IPS DF 6.9 (cell line): ENCODE results near the gene ANKRD44.
"Not testable (repeated sequence)": the region's sequence is repeated elsewhere in the genome, so short reads cannot be mapped to it uniquely, and the experiment has no call there.

Source experiments
- DNase-seq: peaks from one replicate; pipeline ENCODE4 v3.0.0-alpha.2; 2013; ENCODE audit warnings: low read depth, low spot score
- H3K27ac ChIP-seq: one replicate; pipeline ENCODE4 v1.5.1; 2013; ENCODE audit warnings: low read length, control low read depth
- H3K27me3 ChIP-seq: 2 replicates; pipeline ENCODE4 v1.6.1; 2013; ENCODE audit warnings: mild to moderate bottlenecking, low read length; ENCODE audit not compliant: control insufficient read depth, insufficient read depth
- H3K36me3 ChIP-seq: 2 replicates; pipeline ENCODE4 v1.6.1; 2013; ENCODE audit warnings: low read length; ENCODE audit not compliant: control insufficient read depth, insufficient read depth
- H3K4me1 ChIP-seq: 2 replicates; pipeline ENCODE4 v1.6.1; 2013; ENCODE audit warnings: low read length; ENCODE audit not compliant: control insufficient read depth, insufficient read depth
- H3K4me3 ChIP-seq: 2 replicates; pipeline ENCODE4 v1.5.1; 2013; ENCODE audit warnings: mild to moderate bottlenecking, low read length
- H3K9me3 ChIP-seq: 2 replicates; pipeline ENCODE4 v1.6.1; 2013; ENCODE audit warnings: low read length, inconsistent platforms; ENCODE audit not compliant: control insufficient read depth, insufficient read depth
- WGBS: extraction: QIAGEN DNeasy Blood & Tissue Kit; methylation state at CpG from one replicate; pipeline ENCODE4 v1.1.7; 2013; ENCODE audit warnings: mixed read lengths, missing lambda C conversion rate; ENCODE audit not compliant: insufficient read length, insufficient coverage; 5-methylcytosine and 5-hydroxymethylcytosine counted together

The ANKRD44 gene

GRCh38 chr2:197293252-197294007 lies 17.1 kb downstream of the ANKRD44 start:
- no peak overlapping the region for H3K27ac ChIP-seq
- H3K4me3 ChIP-seq = no peak overlapping the region
- no CpG with 5 or more reads among the region's 5 CpGs for WGBS

GRCh38 chr2:197292619-197293018 lies 18.0 kb downstream of the ANKRD44 start:
- no CpG with 5 or more reads among the region's 2 CpGs for whole genome bisulfite sequencing
- H3K27ac ChIP-seq = no peak overlapping the region
- H3K4me3 ChIP-seq = no peak overlapping the region
- H3K9me3 ChIP-seq = no peaks in the 10 kb centered on the region
- no peaks in the 10 kb centered on the region for H3K4me1 ChIP-seq
- DNase-seq = no peak
- H3K36me3 ChIP-seq = no peaks in the 10 kb centered on the region
- H3K27me3 ChIP-seq = no peaks in the 10 kb centered on the region

More at GRCh38 chr2:197293252-197294007, 17.1 kb downstream of the ANKRD44 start:
- no peaks in the 10 kb centered on the region for H3K27me3 ChIP-seq
- H3K4me1 ChIP-seq = no peaks in the 10 kb centered on the region
- no peaks in the 10 kb centered on the region for H3K9me3 ChIP-seq
- no peaks in the 10 kb centered on the region for H3K36me3 ChIP-seq
- no peak for DNase-seq

- no CpG with 5 or more reads among the region's 7 CpGs for WGBS
- H3K36me3 ChIP-seq, H3K4me1 ChIP-seq, H3K9me3 ChIP-seq, H3K27me3 ChIP-seq, H3K4me3 ChIP-seq, DNase-seq, H3K27ac ChIP-seq: not testable (repeated sequence)
Measured at GRCh38 chr2:197287596-197287932, 23.0 kb downstream of the ANKRD44 start.

GRCh38 chr2:197286805-197287595 lies 23.6 kb downstream of the ANKRD44 start:
- Histone ChIP-seq H3K36me3 (no peaks in the 10 kb centered on the region), H3K4me3 (no peak overlapping the region), H3K27ac (no peak overlapping the region), H3K4me1 (no peaks in the 10 kb centered on the region), H3K27me3 (no peaks in the 10 kb centered on the region), H3K9me3 (no peaks in the 10 kb centered on the region)
- DNase-seq = no peak
- no CpG with 5 or more reads among the region's 8 CpGs for WGBS

- no peaks in the 10 kb centered on the region for H3K9me3 ChIP-seq
- no peak overlapping the region for H3K27ac ChIP-seq
- WGBS = no CpG with 5 or more reads among the region's 3 CpGs
- no peaks in the 10 kb centered on the region for H3K4me1 ChIP-seq
- no peaks in the 10 kb centered on the region for H3K36me3 ChIP-seq
- H3K4me3 ChIP-seq = no peak overlapping the region
- no peaks in the 10 kb centered on the region for H3K27me3 ChIP-seq
- no peak for DNase-seq
Measured at GRCh38 chr2:197285361-197285760, 25.2 kb downstream of the ANKRD44 start.

- DNase-seq = no peak
- Histone ChIP-seq H3K9me3 (no peaks in the 10 kb centered on the region), H3K4me3 (no peak overlapping the region), H3K36me3 (no peaks in the 10 kb centered on the region), H3K27ac (no peak overlapping the region), H3K27me3 (no peaks in the 10 kb centered on the region), H3K4me1 (no peaks in the 10 kb centered on the region)
Measured at GRCh38 chr2:197284956-197285355, 25.6 kb downstream of the ANKRD44 start.

GRCh38 chr2:197281421-197281820 lies 29.2 kb downstream of the ANKRD44 start:
- Histone ChIP-seq H3K36me3 (no peaks in the 10 kb centered on the region), H3K4me1 (no peaks in the 10 kb centered on the region), H3K9me3 (no peaks in the 10 kb centered on the region), H3K4me3 (no peak overlapping the region), H3K27me3 (no peaks in the 10 kb centered on the region), H3K27ac (no peak overlapping the region)
- no peak for DNase-seq
- WGBS = no CpG with 5 or more reads among the region's 2 CpGs

- no peaks in the 10 kb centered on the region for H3K9me3 ChIP-seq
- DNase-seq = no peak
- H3K36me3 ChIP-seq = no peaks in the 10 kb centered on the region
- no peaks in the 10 kb centered on the region for H3K4me1 ChIP-seq
- WGBS = no CpG with 5 or more reads among the region's 13 CpGs
- no peak overlapping the region for H3K4me3 ChIP-seq
- no peaks in the 10 kb centered on the region for H3K27me3 ChIP-seq
- no peak overlapping the region for H3K27ac ChIP-seq
Measured at GRCh38 chr2:197280015-197280702, 30.4 kb downstream of the ANKRD44 start.

GRCh38 chr2:197278799-197279763 lies 31.5 kb downstream of the ANKRD44 start:
- DNase-seq = no peak
- no peaks in the 10 kb centered on the region for H3K4me1 ChIP-seq
- no peaks in the 10 kb centered on the region for H3K36me3 ChIP-seq
- no peaks in the 10 kb centered on the region for H3K27me3 ChIP-seq
- no peak overlapping the region for H3K27ac ChIP-seq
- H3K4me3 ChIP-seq = no peak overlapping the region
- H3K9me3 ChIP-seq = no peaks in the 10 kb centered on the region
- no CpG with 5 or more reads among the region's 12 CpGs for WGBS

- WGBS = no CpG with 5 or more reads among the region's 5 CpGs
- DNase-seq = no peak
Measured at GRCh38 chr2:197277794-197278193, 32.8 kb downstream of the ANKRD44 start.

More at GRCh38 chr2:197277794-197278193, 32.8 kb downstream of the ANKRD44 start:
- H3K9me3 ChIP-seq = no peaks in the 10 kb centered on the region
- H3K27me3 ChIP-seq = no peaks in the 10 kb centered on the region
- no peaks in the 10 kb centered on the region for H3K36me3 ChIP-seq
- no peak overlapping the region for H3K27ac ChIP-seq
- H3K4me3 ChIP-seq = no peak overlapping the region
- no peaks in the 10 kb centered on the region for H3K4me1 ChIP-seq
